ENCODE data around the gene CKM. TPM values are rescaled to one million over a fixed set of nuclear protein-coding genes. Genes with fewer than 3 reads are reported as not detected.

The CKM gene
- total RNA-seq, 1 donor from 2014 or later = not detected

DNA sequence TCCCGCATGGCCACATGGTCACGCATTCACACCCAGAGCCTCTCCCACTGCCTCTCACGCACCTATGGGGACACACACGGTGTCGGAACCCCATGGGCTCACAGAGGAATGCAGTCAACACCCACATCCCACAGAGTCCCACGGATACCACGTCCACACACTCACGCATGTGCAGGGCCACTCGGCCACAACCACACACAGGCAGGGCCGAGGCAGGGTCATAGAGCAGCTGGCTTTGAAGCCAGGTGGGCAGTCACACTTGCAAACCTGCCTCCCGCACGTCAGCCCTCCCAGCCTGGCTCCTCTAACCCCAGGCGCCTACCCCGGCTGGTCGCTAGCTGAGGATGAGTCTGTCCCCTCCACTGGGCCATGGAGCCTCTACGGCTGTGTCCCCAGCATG is 39.6 kb upstream of the CKM start:
- TF ChIP-seq, protein P1, sequence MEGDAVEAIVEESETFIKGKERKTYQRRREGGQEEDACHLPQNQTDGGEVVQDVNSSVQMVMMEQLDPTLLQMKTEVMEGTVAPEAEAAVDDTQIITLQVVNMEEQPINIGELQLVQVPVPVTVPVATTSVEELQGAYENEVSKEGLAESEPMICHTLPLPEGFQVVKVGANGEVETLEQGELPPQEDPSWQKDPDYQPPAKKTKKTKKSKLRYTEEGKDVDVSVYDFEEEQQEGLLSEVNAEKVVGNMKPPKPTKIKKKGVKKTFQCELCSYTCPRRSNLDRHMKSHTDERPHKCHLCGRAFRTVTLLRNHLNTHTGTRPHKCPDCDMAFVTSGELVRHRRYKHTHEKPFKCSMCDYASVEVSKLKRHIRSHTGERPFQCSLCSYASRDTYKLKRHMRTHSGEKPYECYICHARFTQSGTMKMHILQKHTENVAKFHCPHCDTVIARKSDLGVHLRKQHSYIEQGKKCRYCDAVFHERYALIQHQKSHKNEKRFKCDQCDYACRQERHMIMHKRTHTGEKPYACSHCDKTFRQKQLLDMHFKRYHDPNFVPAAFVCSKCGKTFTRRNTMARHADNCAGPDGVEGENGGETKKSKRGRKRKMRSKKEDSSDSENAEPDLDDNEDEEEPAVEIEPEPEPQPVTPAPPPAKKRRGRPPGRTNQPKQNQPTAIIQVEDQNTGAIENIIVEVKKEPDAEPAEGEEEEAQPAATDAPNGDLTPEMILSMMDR (conservative IDR thresholded peaks at IDR 0.05; ENCODE audit: low read depth, low read length) = no peak
- no peak for DNase-seq (ENCODE audit: low read depth)
- H3K4me3 ChIP-seq (ENCODE audit: low read depth, low read length) = no peak overlapping the region

DNA sequence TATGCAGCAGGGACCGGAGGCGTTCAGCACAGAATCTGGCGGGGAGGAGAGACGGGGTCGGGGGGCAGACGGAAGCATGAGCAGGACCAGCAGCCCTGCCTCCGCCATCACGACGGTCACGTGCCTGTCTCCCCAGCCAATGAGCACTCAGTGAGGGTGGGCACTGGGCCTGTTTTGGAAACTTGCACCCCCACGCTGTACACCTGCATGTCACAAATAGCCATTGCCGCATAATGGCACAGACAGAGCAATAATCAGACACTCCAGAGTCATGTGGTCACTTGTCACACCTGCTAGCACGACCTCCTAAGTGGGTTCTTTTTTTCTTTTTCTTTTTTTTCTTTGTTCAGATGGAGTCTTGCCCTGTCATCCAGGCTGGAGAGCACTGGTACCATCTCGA is 38.9 kb upstream of the CKM start:
- TF ChIP-seq, protein P1 (conservative IDR thresholded peaks at IDR 0.05; ENCODE audit: low read depth, low read length) = no peak
- no peak overlapping the region for H3K4me3 ChIP-seq (ENCODE audit: low read depth, low read length)
- no peak for DNase-seq (ENCODE audit: low read depth)

DNA sequence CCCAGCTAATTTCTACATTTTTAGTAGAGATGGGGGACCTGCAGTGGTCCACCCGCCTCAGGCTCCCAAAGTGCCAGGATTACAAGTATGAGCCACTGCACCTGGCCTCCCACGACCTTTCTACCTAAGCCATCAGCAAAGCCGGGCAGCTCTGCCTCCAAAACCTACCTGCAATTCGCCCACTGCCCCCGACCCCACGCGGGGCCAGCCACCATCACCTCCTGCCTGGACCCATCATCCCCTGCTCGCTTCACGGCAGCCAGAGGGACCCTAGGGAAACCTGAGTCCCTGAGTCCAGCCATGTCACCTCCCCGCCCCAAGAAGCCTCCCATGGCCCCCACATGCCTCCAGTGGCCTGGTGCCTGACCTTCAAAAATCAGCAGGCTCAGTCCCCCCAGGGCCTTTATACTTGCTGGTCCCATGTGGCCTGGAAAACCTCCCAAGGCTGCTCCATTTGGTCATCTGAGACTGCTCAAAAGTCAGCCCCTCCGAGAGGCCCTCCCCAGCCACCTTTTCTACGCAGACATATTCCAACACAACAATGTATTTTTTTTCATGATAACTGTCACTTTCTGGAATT is 35.6 kb upstream of the CKM start:
- H3K4me3 ChIP-seq (ENCODE audit: low read depth, low read length) = no peak overlapping the region
- TF ChIP-seq, protein P1 (conservative IDR thresholded peaks at IDR 0.05; ENCODE audit: low read depth, low read length) = no peak
- no peak for DNase-seq (ENCODE audit: low read depth)

DNA sequence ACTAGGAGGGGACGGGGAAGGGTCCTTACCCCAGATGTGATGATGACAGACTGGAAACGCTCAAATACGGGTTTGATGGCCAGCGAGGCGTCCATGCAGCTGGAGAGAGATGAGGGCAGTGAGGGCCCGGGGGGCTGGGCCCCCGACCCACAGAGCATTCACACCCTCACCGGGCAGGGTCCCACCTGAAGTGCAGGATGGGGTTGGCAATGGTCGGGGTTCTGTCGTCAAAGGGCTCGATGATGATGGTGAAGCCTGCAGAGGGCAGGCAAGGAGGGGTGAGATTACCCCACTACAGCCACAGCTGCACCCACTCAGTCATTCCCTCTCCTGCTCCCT is 34.7 kb upstream of the CKM start:
- TF ChIP-seq, protein P1 (conservative IDR thresholded peaks at IDR 0.05; ENCODE audit: low read depth, low read length) = no peak
- no peak overlapping the region for H3K4me3 ChIP-seq (ENCODE audit: low read depth, low read length)
- no peak for DNase-seq (ENCODE audit: low read depth)

DNA sequence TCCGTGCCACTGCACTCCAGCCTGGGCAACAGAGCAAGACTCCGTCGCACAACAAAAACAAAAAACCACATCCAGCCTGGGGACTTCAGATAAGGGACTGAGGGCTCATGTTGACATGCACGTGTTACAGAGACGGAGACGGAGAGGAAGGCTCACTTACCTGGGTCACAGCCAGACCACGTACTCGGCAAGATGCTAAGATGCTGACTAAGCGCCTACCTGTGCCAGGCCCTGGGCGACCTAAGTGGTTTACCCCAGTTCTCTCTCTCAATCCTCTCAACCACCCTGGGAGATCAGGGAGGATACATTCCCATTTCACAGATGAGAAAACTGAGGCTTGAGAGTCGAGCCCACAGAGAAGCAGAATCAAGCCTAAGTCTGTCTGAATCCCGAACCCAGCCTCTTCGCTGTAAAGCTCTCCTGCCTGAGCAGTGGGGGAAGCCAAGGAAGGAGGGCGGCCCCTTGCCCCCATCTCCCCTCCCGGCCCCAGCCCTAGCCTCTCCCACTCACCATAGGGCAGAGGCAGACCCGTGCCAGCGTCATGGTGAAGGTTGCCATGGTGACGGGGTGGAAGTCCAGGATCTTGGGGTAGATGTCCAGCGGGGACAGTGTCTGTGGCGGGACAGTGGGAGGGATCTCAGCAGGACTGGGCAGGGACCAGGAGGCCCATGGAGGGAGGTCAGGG is 34.2 kb upstream of the CKM start:
- H3K4me3 ChIP-seq (ENCODE audit: low read depth, low read length) = no peak overlapping the region
- no peak for DNase-seq (ENCODE audit: low read depth)
- TF ChIP-seq, protein P1 (conservative IDR thresholded peaks at IDR 0.05; ENCODE audit: low read depth, low read length) = no peak

DNA sequence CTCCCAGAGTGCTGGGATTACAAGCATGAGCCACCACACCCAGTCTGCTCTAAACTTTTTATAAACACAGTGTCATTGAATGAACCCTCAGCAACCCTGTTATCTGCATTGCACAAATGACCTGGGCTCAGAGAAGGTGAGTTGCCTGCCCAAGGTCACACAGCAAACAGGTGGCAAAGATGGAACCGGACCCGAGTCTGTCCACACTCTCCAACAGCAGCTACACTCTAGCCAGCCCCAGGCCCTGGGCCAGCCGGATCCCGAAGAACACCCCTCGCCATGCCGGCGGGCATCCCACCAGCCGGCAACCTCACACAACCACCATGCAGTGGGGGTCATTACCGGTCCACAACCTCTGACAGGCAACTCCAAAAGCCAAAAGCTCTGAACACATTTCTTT is 33.2 kb upstream of the CKM start:
- DNase-seq (ENCODE audit: low read depth) = no peak
- TF ChIP-seq, protein P1 (conservative IDR thresholded peaks at IDR 0.05; ENCODE audit: low read depth, low read length) = no peak
- H3K4me3 ChIP-seq (ENCODE audit: low read depth, low read length) = no peak overlapping the region

DNA sequence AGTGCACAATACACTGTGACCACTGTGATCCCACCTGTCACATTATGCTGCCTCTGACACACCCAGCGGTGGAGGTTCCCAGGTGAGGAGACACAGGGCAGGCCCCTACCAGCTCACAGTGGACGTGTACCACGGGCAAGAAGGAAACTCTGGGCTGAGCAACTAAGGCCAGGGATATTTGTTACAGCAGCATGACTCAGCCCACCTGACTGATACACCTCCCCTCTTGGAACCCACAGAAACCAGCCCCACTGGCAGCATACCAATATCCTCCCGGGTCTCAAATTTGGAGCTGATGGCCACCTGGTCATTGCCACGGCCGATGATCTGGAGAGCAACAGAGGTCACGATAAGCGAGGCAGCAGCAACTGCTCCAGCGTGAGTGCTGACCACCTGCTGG is 32.7 kb upstream of the CKM start:
- DNase-seq (ENCODE audit: low read depth) = no peak
- no peak overlapping the region for H3K4me3 ChIP-seq (ENCODE audit: low read depth, low read length)
- TF ChIP-seq, protein P1 (conservative IDR thresholded peaks at IDR 0.05; ENCODE audit: low read depth, low read length) = no peak
